ENCODE data around the gene KIF24.
"Not testable (repeated sequence)": the region's sequence is repeated elsewhere in the genome, so short reads cannot be mapped to it uniquely, and the experiment has no call there.

KIF24 gene

DNA sequence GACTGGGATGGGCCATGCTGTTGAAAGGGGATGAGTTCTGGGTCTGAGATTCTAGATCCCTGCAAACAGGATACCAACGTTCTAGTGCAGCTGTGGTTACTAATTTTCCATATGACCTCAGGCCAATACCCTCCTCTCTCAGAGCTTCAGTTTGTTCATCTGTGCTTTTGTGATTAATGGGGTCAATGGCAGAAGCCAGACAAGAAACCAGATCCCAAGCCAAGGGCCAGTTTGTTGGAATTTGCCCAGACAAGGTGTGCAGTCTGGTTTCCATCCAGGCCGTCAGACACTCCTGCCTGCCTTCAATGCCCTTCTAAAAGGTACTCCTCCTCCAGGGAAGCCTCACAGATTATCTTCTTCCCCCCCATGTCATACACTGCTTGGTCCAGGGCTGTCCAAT lies 36.2 kb upstream of the KIF24 start:
- no peak for DNase-seq

- DNase-seq = peak; percentile 77
Observed at GRCh38 chr9:34363619-34364351, 34.7 kb upstream of the KIF24 start.

DNA sequence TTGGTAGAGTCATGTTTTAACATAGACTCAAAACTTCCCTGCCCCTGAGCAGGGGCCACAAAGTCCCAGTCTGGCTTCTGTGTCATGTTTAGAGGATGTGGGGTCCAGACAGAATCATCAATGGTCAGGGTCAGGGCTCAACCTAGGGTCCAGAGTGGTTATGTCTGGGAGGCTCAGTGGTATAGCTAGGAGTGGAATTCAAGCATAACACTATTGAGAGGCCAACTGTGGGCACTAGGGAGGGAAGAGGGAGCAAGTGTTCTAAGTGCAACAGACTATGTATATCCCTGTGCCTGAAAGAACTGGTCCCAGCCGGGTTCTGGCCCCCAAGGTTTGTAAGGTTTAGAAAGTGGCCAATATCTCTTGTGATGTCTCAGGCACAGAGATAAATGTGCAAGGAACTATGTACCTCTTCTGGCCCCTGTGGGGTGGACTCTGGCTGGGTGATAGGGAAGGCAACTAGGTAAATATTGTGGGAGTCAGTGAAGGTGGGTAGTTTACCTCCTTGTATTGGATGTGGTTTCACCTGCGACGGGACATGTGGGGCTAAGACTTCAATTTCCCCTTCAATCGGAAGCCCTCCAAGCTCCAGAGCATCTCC lies 33.6 kb upstream of the KIF24 start:
- no peak for DNase-seq

DNA sequence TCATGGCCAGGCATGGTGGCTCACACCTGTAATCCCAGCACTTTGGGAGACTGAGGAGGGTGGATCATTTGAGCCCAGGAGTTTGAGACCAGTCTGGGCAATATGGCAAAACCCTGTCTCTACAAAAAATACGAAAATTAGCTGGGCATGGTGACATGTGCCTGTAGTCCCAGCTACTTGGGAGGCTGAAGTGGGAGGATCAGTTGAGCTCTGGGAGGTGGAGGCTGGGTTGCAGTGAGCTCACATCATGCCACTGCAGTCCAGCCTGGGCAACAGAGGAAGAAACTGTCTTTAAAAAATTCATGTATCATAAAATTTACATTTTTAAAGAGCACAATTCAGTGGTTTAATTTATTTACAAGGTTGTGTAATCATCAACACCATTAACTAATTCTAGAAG lies 23.9 kb upstream of the KIF24 start:
- DNase-seq = not testable (repeated sequence)

- DNase-seq = not testable (repeated sequence)
Observed at GRCh38 chr9:34352122-34352652, 23.1 kb upstream of the KIF24 start.

DNA sequence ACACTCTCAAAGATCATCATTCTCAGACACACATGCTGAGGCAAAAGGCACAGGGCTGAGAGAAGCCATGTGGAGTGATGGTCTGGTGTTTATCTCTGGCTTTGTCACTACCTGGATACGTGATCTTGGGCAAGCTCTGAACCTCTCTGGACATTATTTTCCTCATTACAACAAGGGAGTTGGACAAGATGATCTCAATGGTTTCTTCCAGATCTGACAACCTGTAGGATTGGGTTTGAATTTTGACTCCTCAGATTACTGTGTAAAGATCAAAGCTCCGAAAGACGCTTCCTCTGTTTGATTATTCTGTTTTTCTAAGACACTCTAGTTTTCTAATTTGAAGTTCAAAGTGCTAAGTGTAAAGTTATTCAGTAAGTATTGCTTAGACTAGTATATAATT lies 20.3 kb upstream of the KIF24 start:
- DNase-seq = no peak

- DNase-seq = no peak
Observed at GRCh38 chr9:34347800-34348158, 18.7 kb upstream of the KIF24 start.

- no peak for DNase-seq
Observed at GRCh38 chr9:34346873-34347799, 18.1 kb upstream of the KIF24 start.

GRCh38 chr9:34343605-34344004 lies 14.5 kb upstream of the KIF24 start:
- DNase-seq = no peak

- peak; percentile 88 for DNase-seq
Observed at GRCh38 chr9:34343090-34343489, 14.0 kb upstream of the KIF24 start.

GRCh38 chr9:34341659-34342295 lies 12.7 kb upstream of the KIF24 start:
- peak; percentile 61 for DNase-seq

- DNase-seq = no peak
Observed at GRCh38 chr9:34338665-34339385, 9.8 kb upstream of the KIF24 start.

GRCh38 chr9:34338079-34338478 lies 9.0 kb upstream of the KIF24 start:
- DNase-seq = not testable (repeated sequence)

GRCh38 chr9:34337403-34337802 lies 8.3 kb upstream of the KIF24 start:
- DNase-seq = no peak

DNA sequence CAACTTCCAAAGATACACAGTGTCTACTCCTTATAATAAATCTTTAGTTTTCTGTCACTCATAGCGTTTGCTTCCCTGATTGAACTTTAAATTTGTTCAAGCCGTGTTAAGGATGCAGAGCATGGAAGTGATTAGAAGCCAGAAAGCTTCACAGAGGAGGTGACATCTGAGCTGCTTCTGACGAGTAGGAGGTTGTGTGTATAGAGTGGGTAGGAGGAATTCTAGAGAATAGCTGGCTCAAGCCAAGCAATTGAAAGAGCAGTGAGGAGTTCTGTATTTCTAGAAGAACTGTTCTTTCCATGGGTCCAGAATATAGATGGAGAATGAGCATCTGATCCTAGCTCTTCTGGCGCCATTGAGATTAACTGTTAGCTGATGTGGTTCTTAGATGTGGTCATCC lies 6.3 kb upstream of the KIF24 start:
- DNase-seq = no peak

GRCh38 chr9:34334916-34335315 lies 5.8 kb upstream of the KIF24 start:
- DNase-seq = no peak

DNA sequence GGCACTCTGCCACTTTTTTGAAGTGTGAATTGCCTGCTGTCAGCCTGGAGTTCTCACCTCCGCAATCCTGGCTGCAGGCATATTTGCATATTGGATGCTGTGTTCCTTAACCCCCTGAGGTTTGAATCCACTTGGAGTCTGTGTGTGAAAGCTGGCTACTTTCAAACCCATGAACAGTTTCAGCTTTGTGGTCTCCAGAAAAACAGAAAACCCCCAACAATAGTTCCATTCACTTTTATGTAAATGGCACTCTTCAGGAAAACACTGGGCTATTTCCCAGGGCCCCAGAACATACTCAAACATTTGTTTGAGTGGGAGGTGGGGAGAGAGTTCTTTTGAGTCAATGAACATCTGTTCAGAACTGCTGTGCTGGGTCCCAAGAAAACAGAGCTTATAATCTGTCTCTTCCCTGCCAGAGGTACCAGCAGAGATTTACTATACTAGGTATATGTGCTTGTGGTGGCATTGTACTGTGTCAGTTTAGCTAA lies 5.3 kb upstream of the KIF24 start:
- DNase-seq = no peak

GRCh38 chr9:34333836-34334235 lies 4.8 kb upstream of the KIF24 start:
- no peak for DNase-seq

- DNase-seq = no peak
Observed at GRCh38 chr9:34332076-34332964, 3.3 kb upstream of the KIF24 start.

- no peak for DNase-seq
Observed at GRCh38 chr9:34331196-34331595, 2.1 kb upstream of the KIF24 start.

DNA sequence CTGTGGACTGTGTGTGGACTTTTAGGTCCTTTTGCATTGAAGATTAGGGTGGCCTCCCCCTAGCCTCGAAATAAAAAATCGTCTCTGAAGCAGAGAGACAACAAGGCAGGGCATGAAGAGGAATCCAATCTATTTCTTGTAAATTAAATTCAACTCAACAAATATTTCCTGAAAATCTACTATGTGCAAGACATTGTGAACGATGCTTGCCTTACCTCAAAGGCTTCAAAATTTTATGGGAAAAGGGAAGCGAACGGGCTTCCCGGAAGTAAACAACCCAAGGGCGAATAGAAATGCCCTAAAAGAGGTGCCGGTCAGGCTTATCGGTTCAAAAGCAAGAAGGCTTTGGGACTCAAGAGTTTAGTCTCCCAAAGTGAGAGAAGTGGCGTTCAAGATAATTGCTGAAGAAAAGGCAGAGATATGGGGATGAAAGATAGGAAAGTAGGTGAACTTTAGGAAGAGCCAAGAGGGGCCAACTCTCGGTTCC lies 525 bp downstream of the KIF24 start:
- DNase-seq = no peak
